H9 (cell line): ENCODE results near the gene NTSR1. TPM values are rescaled to one million over a fixed set of nuclear protein-coding genes. Genes with fewer than 3 reads are reported as not detected.

ENCODE experiments used
- DNase-seq: peaks from one replicate; pipeline ENCODE4 v3.0.0-alpha.2; 2017
- H2AFZ ChIP-seq: one replicate; pipeline ENCODE4 v1.6.1; 2013; ENCODE audit warnings: mild to moderate bottlenecking, low read length, control low read depth, moderate library complexity
- H2AK5ac ChIP-seq: 2 replicates; pipeline ENCODE4 v1.6.1; 2013; ENCODE audit warnings: low read length, control low read depth, mixed read lengths; ENCODE audit not compliant: insufficient read length
- H2BK120ac ChIP-seq: one replicate; pipeline ENCODE4 v1.6.1; 2013; ENCODE audit warnings: low read depth, mild to moderate bottlenecking, low read length, control low read depth, inconsistent platforms; ENCODE audit not compliant: poor library complexity, severe bottlenecking
- H2BK12ac ChIP-seq: 2 replicates; pipeline ENCODE4 v1.6.1; 2013; ENCODE audit warnings: low read length, control low read depth, mixed read lengths, low read depth; ENCODE audit not compliant: insufficient read length
- H2BK15ac ChIP-seq: 2 replicates; pipeline ENCODE4 v1.6.1; 2013; ENCODE audit warnings: low read depth, low read length, control low read depth
- H2BK20ac ChIP-seq: one replicate; pipeline ENCODE4 v1.6.1; 2013; ENCODE audit warnings: low read depth, mild to moderate bottlenecking, low read length, control low read depth, inconsistent platforms; ENCODE audit not compliant: poor library complexity, severe bottlenecking
- H2BK5ac ChIP-seq: 2 replicates; pipeline ENCODE4 v1.6.1; 2013; ENCODE audit warnings: low read length, control low read depth, mixed read lengths; ENCODE audit not compliant: insufficient read length
- H3K14ac ChIP-seq: 2 replicates; pipeline ENCODE4 v1.6.1; 2013; ENCODE audit warnings: low read length, control low read depth; ENCODE audit not compliant: insufficient read depth
- H3K18ac ChIP-seq: 2 replicates; pipeline ENCODE4 v1.6.1; 2013; ENCODE audit warnings: low read depth, mild to moderate bottlenecking, mixed read lengths, low read length, control low read depth; ENCODE audit not compliant: insufficient read length
- H3K23ac ChIP-seq: 2 replicates; pipeline ENCODE4 v1.6.1; 2013; ENCODE audit warnings: low read length, control low read depth, mixed read lengths, low read depth; ENCODE audit not compliant: insufficient read length
- H3K23me2 ChIP-seq: 2 replicates; pipeline ENCODE4 v1.6.1; 2013; ENCODE audit warnings: low read depth, mild to moderate bottlenecking, mixed read lengths, low read length, control low read depth; ENCODE audit not compliant: insufficient read length, poor library complexity, severe bottlenecking
- H3K27ac ChIP-seq: 2 replicates; pipeline ENCODE4 v1.5.1; 2013; ENCODE audit warnings: low read length, control low read depth, mixed read lengths, low read depth; ENCODE audit not compliant: insufficient read length
- H3K27me3 ChIP-seq: 2 replicates; pipeline ENCODE4 v1.6.1; 2013; ENCODE audit warnings: low read length, control low read depth, inconsistent platforms; ENCODE audit not compliant: insufficient read depth
- H3K4ac ChIP-seq: 2 replicates; pipeline ENCODE4 v1.6.1; 2013; ENCODE audit warnings: low read depth, mild to moderate bottlenecking, control low read depth, inconsistent platforms, low read length, moderate library complexity
- H3K4me1 ChIP-seq: 2 replicates; pipeline ENCODE4 v1.6.1; 2013; ENCODE audit warnings: low read length, control low read depth, inconsistent platforms; ENCODE audit not compliant: insufficient read depth
- H3K4me2 ChIP-seq: 2 replicates; pipeline ENCODE4 v1.6.1; 2013; ENCODE audit warnings: low read length, control low read depth, mixed read lengths; ENCODE audit not compliant: insufficient read length, insufficient read depth
- H3K56ac ChIP-seq: 2 replicates; pipeline ENCODE4 v1.6.1; 2013; ENCODE audit warnings: low read depth, mild to moderate bottlenecking, mixed read lengths, low read length, control low read depth; ENCODE audit not compliant: insufficient read length
- H3K79me1 ChIP-seq: 2 replicates; pipeline ENCODE4 v1.6.1; 2013; ENCODE audit warnings: low read depth, mild to moderate bottlenecking, moderate library complexity, low read length, control low read depth, inconsistent platforms; ENCODE audit not compliant: insufficient read depth, poor library complexity, severe bottlenecking
- H3K79me2 ChIP-seq: 2 replicates; pipeline ENCODE4 v1.6.1; 2013; ENCODE audit warnings: low read length, control low read depth, inconsistent platforms; ENCODE audit not compliant: insufficient read depth
- H3K9ac ChIP-seq: 2 replicates; pipeline ENCODE4 v1.6.1; 2013; ENCODE audit warnings: low read length, control low read depth, mixed read lengths; ENCODE audit not compliant: insufficient read length; ENCODE audit errors: extremely low read depth
- H3K9me3 ChIP-seq: one replicate; pipeline ENCODE4 v1.6.1; 2013; ENCODE audit warnings: low read depth, low read length, inconsistent platforms; ENCODE audit not compliant: control insufficient read depth
- H3T11ph ChIP-seq: one replicate; pipeline ENCODE4 v1.6.1; 2013; ENCODE audit warnings: mild to moderate bottlenecking, low read length, control low read depth, inconsistent platforms
- H4K20me1 ChIP-seq: one replicate; pipeline ENCODE4 v1.6.1; 2013; ENCODE audit not compliant: control insufficient read depth, insufficient read length, insufficient read depth
- H4K5ac ChIP-seq: 2 replicates; pipeline ENCODE4 v1.6.1; 2013; ENCODE audit warnings: low read depth, mild to moderate bottlenecking, mixed read lengths, low read length, control low read depth; ENCODE audit not compliant: insufficient read length
- H4K8ac ChIP-seq: replicated peaks from 2 replicates; pipeline ENCODE4 v1.6.1; 2013; ENCODE audit warnings: low read length, control low read depth, mixed read lengths, low read depth; ENCODE audit not compliant: insufficient read length
- H4K91ac ChIP-seq: 2 replicates; pipeline ENCODE4 v1.6.1; 2013; ENCODE audit warnings: low read depth, mild to moderate bottlenecking, moderate library complexity, mixed read lengths, low read length, control low read depth; ENCODE audit not compliant: insufficient read length
- H3K27ac Mint-ChIP-seq, 3 experiments: 2 replicates in 2 of 3; 3 replicates in 1 of 3; pipeline ENCODE4 v1.8.0; 2020 to 2021; ENCODE audit warnings: mixed read lengths in 3 of 3, mild to moderate bottlenecking in 1 of 3, moderate library complexity in 1 of 3
- H3K27me3 Mint-ChIP-seq: 2 replicates; pipeline ENCODE4 v1.8.0; 2021; ENCODE audit warnings: low read depth, mild to moderate bottlenecking, moderate library complexity, mixed read lengths
- H3K36me3 Mint-ChIP-seq, 3 experiments: 2 replicates in 2 of 3; 3 replicates in 1 of 3; pipeline ENCODE4 v1.8.0; 2020 to 2021; ENCODE audit warnings: low read depth in 3 of 3, mixed read lengths in 3 of 3; ENCODE audit not compliant: insufficient read depth in 1 of 3
- H3K4me1 Mint-ChIP-seq, 2 experiments: 2 replicates each; pipeline ENCODE4 v1.8.0; 2020; ENCODE audit warnings: mixed read lengths in 2 of 2
- H3K4me3 Mint-ChIP-seq, 2 experiments: 2 replicates in 1 of 2; 3 replicates in 1 of 2; pipeline ENCODE4 v1.8.0; 2020 to 2021; ENCODE audit warnings: mild to moderate bottlenecking in 2 of 2, mixed read lengths in 2 of 2, moderate library complexity in 1 of 2
- H3K9me3 Mint-ChIP-seq, 2 experiments: 2 replicates in 1 of 2; 3 replicates in 1 of 2; pipeline ENCODE4 v1.8.0; 2020; ENCODE audit warnings: mild to moderate bottlenecking in 2 of 2, mixed read lengths in 2 of 2, moderate library complexity in 1 of 2
- WGBS: extraction: QIAGEN DNeasy Blood & Tissue Kit; methylation state at CpG from one replicate; pipeline ENCODE4 v1.1.7; 2013; ENCODE audit warnings: missing lambda C conversion rate, low lambda C conversion rate, mixed read lengths; ENCODE audit not compliant: insufficient read length; ENCODE audit errors: extremely low coverage; 5-methylcytosine and 5-hydroxymethylcytosine counted together
- total RNA-seq: library from RNA; stranded (reverse); gene quantifications from 2 replicates; pipeline ENCODE4 v1.2.1, GENCODE V29; 2021
- TF ChIP-seq, protein P1 (sequence below): fragments of 200-600 bp; sonication (generic); conservative IDR thresholded peaks from 3 replicates; pipeline ENCODE4 v1.8.0; 2021; ENCODE audit warnings: antibody characterized with exemption, mild to moderate bottlenecking

The NTSR1 gene
- total RNA-seq, 1 experiment from 2014 or later: 0.11 TPM

DNA sequence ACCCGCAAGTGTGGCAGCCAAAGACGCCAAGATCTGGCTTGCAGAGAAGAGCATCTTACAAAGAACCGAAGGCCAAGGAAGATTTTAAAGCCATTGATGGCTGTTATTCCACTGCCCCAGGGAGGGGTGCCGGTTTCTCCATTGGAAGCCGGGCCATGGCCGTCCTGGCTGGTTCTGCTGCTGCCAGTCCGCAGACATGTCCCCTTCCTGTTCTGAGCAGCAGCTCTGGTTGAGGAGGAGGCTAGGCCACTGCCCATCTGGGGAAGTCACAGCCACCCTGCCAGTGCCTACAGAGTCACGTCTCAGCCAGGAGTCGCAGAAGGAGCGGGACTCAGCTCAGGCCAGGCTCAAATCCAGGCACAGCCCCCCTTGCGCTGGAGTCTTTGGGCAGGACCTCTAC is 45.0 kb downstream of the NTSR1 start:
- H4K5ac ChIP-seq: no peak overlapping the region
- H3K79me1 ChIP-seq: no peaks in the 10 kb centered on the region
- H4K20me1 ChIP-seq: no peaks in the 10 kb centered on the region
- H3K56ac ChIP-seq: no peak overlapping the region
- no peak overlapping the region for H3T11ph ChIP-seq
- no peak for DNase-seq
- H3K14ac ChIP-seq: no peak overlapping the region
- no peak overlapping the region for H2BK120ac ChIP-seq
- H4K8ac ChIP-seq: no peak overlapping the region
- no peak overlapping the region for H2BK12ac ChIP-seq
- no peak overlapping the region for H3K27ac ChIP-seq
- no peaks in the 10 kb centered on the region for H3K23me2 ChIP-seq
- Mint-ChIP-seq H3K27ac (0 out of 7 replicates have a peak overlapping the region, but pooled peaks of 1 of the 3 experiments have one; percentile 39), H3K27me3 (peaks cover 24% of the 10 kb centered on the region), H3K9me3 (no peaks in the 10 kb centered on the region; a peak in 2 of 5 replicates), H3K4me1 (peaks cover 3 to 17% of the 10 kb centered on the region in 2 experiments; a peak in 2 of 4 replicates), H3K4me3 (no peak overlapping the region; a peak in 1 of 5 replicates), H3K36me3 (no peaks in the 10 kb centered on the region)
- no peak overlapping the region for H3K9ac ChIP-seq
- H3K23ac ChIP-seq: no peak overlapping the region
- no peak overlapping the region for H2AK5ac ChIP-seq
- H3K9me3 ChIP-seq: no peaks in the 10 kb centered on the region
- no peak overlapping the region for H3K18ac ChIP-seq
- TF ChIP-seq, protein P1, sequence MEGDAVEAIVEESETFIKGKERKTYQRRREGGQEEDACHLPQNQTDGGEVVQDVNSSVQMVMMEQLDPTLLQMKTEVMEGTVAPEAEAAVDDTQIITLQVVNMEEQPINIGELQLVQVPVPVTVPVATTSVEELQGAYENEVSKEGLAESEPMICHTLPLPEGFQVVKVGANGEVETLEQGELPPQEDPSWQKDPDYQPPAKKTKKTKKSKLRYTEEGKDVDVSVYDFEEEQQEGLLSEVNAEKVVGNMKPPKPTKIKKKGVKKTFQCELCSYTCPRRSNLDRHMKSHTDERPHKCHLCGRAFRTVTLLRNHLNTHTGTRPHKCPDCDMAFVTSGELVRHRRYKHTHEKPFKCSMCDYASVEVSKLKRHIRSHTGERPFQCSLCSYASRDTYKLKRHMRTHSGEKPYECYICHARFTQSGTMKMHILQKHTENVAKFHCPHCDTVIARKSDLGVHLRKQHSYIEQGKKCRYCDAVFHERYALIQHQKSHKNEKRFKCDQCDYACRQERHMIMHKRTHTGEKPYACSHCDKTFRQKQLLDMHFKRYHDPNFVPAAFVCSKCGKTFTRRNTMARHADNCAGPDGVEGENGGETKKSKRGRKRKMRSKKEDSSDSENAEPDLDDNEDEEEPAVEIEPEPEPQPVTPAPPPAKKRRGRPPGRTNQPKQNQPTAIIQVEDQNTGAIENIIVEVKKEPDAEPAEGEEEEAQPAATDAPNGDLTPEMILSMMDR: no peak
- H3K79me2 ChIP-seq: no peaks in the 10 kb centered on the region
- H3K4me2 ChIP-seq: no peak overlapping the region
- no peak overlapping the region for H2BK15ac ChIP-seq
- no peak overlapping the region for H4K91ac ChIP-seq
- H3K4ac ChIP-seq: no peak overlapping the region
- H3K27me3 ChIP-seq: no peaks in the 10 kb centered on the region
- H3K4me1 ChIP-seq: 0 out of 2 replicates have a peak, but pooled peaks cover 3% of the 10 kb centered on the region
- H2BK20ac ChIP-seq: no peak overlapping the region
- WGBS: no CpG with 5 or more reads among the region's 11 CpGs
- H2BK5ac ChIP-seq: no peak overlapping the region
- H2AFZ ChIP-seq: no peak overlapping the region
